Fibroblast of villous mesenchyme (primary cell): ENCODE measurements around the gene PPP5C. TPM values are rescaled to one million over a fixed set of nuclear protein-coding genes. Genes with fewer than 3 reads are reported as not detected.

Experiments used
- DNase-seq: peaks from one replicate; pipeline ENCODE4 v3.0.0-alpha.2; 2010; ENCODE audit warnings: low read depth
- H3K4me3 ChIP-seq: 2 replicates; pipeline ENCODE4 v1.5.1; 2011; ENCODE audit warnings: low read depth, mild to moderate bottlenecking, low read length
- total RNA-seq: library from RNA; depleted of rRNA; stranded (reverse); fragments of >200 nt; gene quantifications from 2 replicates; pipeline ENCODE4 v1.2.3, GENCODE V29; 2012
- TF ChIP-seq, protein P1 (sequence below): IDR thresholded peaks from 2 replicates; pipeline ENCODE4 v1.5.1; 2012; ENCODE audit warnings: low read depth, mild to moderate bottlenecking, low read length; ENCODE audit not compliant: insufficient read depth

The PPP5C gene
- total RNA-seq, 1 donor = 44.9 TPM

DNA sequence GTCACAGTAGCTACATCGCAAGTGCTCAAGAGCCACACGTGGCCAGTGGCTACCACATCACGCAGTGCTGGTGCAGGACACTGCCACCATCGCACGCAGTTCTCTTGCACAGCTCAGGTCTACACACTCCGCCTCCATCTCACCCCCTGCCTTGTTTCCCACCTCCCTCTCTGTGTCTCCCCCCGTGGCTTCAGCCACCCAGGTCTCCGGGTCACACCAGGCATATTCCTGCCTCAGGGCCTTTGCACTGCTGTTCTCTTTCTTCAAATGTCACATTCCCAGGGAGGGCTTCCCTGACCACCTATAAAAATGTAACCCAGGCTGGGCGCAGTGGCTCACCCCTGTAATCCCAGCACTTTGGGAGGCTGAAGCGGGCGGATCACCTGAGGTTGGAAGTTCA lies 55.8 kb downstream of the PPP5C start:
- TF ChIP-seq, protein P1, sequence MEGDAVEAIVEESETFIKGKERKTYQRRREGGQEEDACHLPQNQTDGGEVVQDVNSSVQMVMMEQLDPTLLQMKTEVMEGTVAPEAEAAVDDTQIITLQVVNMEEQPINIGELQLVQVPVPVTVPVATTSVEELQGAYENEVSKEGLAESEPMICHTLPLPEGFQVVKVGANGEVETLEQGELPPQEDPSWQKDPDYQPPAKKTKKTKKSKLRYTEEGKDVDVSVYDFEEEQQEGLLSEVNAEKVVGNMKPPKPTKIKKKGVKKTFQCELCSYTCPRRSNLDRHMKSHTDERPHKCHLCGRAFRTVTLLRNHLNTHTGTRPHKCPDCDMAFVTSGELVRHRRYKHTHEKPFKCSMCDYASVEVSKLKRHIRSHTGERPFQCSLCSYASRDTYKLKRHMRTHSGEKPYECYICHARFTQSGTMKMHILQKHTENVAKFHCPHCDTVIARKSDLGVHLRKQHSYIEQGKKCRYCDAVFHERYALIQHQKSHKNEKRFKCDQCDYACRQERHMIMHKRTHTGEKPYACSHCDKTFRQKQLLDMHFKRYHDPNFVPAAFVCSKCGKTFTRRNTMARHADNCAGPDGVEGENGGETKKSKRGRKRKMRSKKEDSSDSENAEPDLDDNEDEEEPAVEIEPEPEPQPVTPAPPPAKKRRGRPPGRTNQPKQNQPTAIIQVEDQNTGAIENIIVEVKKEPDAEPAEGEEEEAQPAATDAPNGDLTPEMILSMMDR = no peak
- no peak for DNase-seq
- no peak overlapping the region for H3K4me3 ChIP-seq

DNA sequence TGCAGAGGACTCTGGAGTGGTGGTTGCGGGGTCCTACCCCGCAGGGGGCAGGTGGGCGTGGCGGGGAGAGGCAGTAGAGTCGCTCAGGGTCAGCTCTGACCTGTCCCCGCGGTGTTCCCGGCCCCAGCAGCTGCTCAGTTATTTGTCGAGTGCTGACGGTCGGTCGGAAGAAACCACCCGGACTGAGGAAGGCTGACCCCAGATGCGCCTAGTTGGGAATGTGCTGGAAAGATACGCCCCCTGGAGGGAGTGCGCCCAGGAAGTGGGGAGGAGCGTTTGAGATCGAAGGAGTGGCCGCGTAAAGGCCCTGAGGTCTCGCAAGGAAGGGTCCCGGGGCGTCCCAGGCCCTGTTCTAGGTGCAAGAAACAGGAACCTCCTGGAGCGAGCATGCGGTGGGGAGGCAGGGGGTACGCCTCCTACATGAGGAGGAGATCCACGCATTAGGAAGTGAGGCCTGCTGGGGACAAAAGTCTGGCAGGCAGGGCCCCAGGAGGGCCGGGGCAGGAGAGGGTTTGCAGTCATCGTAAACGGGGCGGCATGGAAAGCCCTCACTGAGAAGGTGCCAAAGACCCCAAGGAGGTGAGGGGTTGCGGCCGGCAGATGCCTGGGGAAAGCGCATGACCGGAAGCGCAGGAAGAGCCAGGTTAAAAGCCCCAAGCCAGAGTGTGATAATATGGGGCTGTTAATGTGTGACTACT lies 57.3 kb downstream of the PPP5C start:
- DNase-seq = peak; percentile 71
- H3K4me3 ChIP-seq = peak overlapping the region; percentile 58
- TF ChIP-seq, protein P1 = no peak

DNA sequence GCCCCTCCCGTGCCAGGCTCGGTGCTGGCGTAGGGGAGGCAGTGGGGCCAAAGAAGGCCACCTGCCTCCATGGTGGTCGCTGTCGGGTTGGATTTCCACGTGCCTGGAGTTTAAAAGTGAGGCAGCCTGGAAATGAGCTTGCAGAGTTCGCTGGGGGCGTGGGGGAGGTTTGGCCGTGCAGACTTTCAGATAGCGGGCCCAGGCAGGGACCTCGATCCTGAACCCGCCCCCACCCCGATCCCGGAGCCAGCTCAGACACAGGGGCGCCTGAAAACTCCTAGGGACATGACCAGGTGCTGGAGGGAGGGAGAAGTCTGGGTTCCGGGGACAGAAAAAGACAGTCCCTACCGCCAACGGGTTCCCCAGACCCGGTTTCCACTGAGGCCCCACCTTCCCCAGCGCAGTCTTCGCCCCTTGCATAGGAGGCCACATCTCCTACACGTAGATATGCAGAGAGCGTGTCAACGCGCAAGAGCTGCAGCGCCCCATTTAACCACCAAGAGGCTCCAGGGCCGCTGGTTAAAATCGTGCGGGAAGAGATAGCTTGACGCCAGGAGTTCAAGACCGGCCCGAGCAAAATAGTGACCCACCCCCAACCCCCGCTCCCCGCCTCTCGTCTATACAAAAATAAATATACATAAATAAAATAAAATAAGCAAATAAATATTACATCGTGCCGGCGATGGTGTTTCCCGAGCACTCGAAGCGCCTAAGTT lies 58.0 kb downstream of the PPP5C start:
- DNase-seq = no peak
- H3K4me3 ChIP-seq = peak overlapping the region; percentile 58
- TF ChIP-seq, protein P1 = peak; percentile 13

DNA sequence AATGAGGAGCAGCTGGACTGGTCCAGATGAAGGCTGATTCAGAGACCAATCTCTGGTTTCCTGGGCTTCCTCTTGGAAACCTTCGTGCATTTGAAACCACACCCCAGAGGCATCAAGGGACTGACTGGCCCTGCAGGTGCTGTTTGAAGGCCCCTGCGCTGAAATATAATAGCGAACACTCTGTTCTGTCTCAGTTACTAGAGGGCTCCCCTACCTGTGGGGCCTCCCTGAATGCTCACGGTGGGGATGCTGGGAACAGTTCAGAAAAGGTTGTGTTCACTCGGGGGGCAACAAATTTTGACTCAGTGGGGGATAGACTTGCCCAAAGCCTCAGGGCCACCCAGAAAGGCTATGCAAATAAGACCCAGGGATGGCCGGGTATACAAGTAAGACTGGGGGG lies 60.1 kb downstream of the PPP5C start:
- no peak for DNase-seq

DNA sequence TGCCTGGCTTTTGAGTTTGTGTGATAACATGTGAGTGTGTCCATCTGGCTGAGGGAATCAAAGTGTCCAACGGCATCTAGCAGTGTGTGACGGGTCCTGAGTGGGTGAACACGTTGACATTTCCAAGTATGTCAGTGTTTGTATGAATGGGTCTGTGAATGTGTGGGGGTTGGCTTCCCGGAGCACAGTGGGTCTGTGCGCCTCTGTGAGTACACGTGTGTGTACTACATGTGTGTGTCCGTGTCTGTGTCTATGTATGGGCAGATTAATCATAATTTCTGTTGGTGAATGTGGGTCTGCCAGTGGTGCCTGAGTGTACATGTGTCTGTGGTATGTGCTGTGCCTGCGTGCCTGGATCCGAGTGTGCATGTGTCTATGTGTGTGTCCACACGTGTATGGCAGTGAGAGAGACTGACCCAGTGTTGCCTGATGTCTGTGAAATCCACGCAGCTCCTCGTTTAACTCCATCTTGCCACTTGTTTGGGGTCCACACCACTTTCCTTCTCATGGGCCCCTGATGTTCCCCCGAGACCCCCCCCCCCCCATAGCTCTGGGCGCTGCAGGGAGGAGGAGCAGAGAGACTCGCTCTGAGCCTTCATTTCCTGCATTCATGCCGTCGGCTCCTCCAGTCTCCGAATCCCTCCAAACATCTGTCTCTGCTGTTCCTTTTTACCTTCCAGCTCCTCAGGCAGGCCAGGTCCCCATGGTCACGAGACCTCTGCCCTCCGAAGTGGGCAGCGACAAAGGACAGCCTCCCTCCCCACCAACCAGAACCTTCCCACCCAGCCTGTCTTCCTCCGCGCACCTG lies 61.2 kb downstream of the PPP5C start:
- DNase-seq = no peak
- TF ChIP-seq, protein P1 = no peak
- peak overlapping the region; percentile 40 for H3K4me3 ChIP-seq

More for the DNA sequence above, 60.1 kb downstream of the PPP5C start:
- no peak overlapping the region for H3K4me3 ChIP-seq
- TF ChIP-seq, protein P1 = no peak

DNA sequence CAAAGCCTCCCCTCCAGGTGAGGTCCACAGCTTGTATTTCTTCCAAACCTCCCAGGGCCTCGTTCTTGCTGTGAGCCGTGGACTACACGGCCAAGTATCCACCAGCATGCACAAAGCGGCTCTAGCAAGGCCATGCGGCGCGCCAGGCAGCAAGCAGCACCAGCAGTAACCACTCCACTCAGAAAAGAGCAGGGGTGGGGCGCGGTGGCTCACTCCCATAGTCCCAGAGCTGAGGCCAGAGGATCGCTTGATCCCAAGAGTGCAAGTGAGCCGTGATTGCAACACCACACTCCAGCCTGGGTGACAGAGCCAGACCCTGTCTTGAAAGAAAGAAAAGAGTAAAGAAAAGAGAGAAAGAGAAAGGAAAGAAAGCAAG lies 61.8 kb downstream of the PPP5C start:
- peak; percentile 87 for DNase-seq
- H3K4me3 ChIP-seq = peak overlapping the region; percentile 40
- TF ChIP-seq, protein P1 = no peak
